Progenitor cell of endocrine pancreas (in vitro differentiated cells): ENCODE results near the gene CIAO3. TPM values are rescaled to one million over a fixed set of nuclear protein-coding genes. Genes with fewer than 3 reads are reported as not detected.

Experiments
- DNase-seq: peaks from one replicate; pipeline ENCODE4 v3.0.0; 2021; ENCODE audit warnings: low spot score; ENCODE audit not compliant: unreplicated experiment
- H3K27ac Mint-ChIP-seq: 2 replicates; pipeline ENCODE4 v1.8.0; 2021; ENCODE audit warnings: mild to moderate bottlenecking, moderate library complexity, mixed read lengths
- H3K27me3 Mint-ChIP-seq: 2 replicates; pipeline ENCODE4 v1.8.0; 2021; ENCODE audit warnings: mixed read lengths
- H3K36me3 Mint-ChIP-seq: 2 replicates; pipeline ENCODE4 v1.8.0; 2022; ENCODE audit warnings: mixed read lengths; ENCODE audit not compliant: insufficient read depth
- H3K4me1 Mint-ChIP-seq: 2 replicates; pipeline ENCODE4 v1.8.0; 2021; ENCODE audit warnings: low read depth, mixed read lengths
- H3K4me3 Mint-ChIP-seq: 2 replicates; pipeline ENCODE4 v1.8.0; 2021; ENCODE audit warnings: low read depth, mild to moderate bottlenecking, moderate library complexity, mixed read lengths
- H3K9me3 Mint-ChIP-seq: 2 replicates; pipeline ENCODE4 v1.8.0; 2021; ENCODE audit warnings: low read depth, mixed read lengths
- CTCF ChIP-seq: fragments of 200-600 bp; sonication (generic); IDR thresholded peaks from one replicate; pipeline ENCODE4 v1.5.0; 2021; ENCODE audit warnings: antibody characterized with exemption, mild to moderate bottlenecking; ENCODE audit not compliant: unreplicated experiment
- total RNA-seq: library from RNA; stranded (reverse); gene quantifications from 2 replicates; pipeline ENCODE4 v1.2.1, GENCODE V29; 2021

Gene CIAO3
- total RNA-seq, 1 donor from 2014 or later = 44.0 TPM

- TF ChIP-seq CTCF = no peak
- no peaks in the 10 kb centered on the region for H3K9me3 Mint-ChIP-seq
- H3K4me1 Mint-ChIP-seq = no peaks in the 10 kb centered on the region
- no peaks in the 10 kb centered on the region for H3K27me3 Mint-ChIP-seq
- no peaks in the 10 kb centered on the region for H3K36me3 Mint-ChIP-seq
- no peak overlapping the region for H3K4me3 Mint-ChIP-seq
- no peak overlapping the region for H3K27ac Mint-ChIP-seq
- no peak for DNase-seq
Observed at GRCh38 chr16:768428-768827, 27.6 kb upstream of the CIAO3 start.

GRCh38 chr16:767743-768235 lies 27.0 kb upstream of the CIAO3 start:
- TF ChIP-seq CTCF = no peak
- H3K27me3 Mint-ChIP-seq = no peaks in the 10 kb centered on the region
- no peak overlapping the region for H3K27ac Mint-ChIP-seq
- H3K36me3 Mint-ChIP-seq = no peaks in the 10 kb centered on the region
- DNase-seq = no peak
- no peaks in the 10 kb centered on the region for H3K9me3 Mint-ChIP-seq
- no peak overlapping the region for H3K4me3 Mint-ChIP-seq
- no peaks in the 10 kb centered on the region for H3K4me1 Mint-ChIP-seq

GRCh38 chr16:766820-767640 lies 26.2 kb upstream of the CIAO3 start:
- Mint-ChIP-seq H3K4me1 (no peaks in the 10 kb centered on the region), H3K27me3 (no peaks in the 10 kb centered on the region), H3K36me3 (no peaks in the 10 kb centered on the region), H3K4me3 (no peak overlapping the region), H3K27ac (no peak overlapping the region), H3K9me3 (no peaks in the 10 kb centered on the region)
- no peak for DNase-seq
- no peak for TF ChIP-seq CTCF

GRCh38 chr16:766008-766819 lies 25.4 kb upstream of the CIAO3 start:
- no peaks in the 10 kb centered on the region for H3K27me3 Mint-ChIP-seq
- H3K4me3 Mint-ChIP-seq = no peak overlapping the region
- H3K36me3 Mint-ChIP-seq = no peaks in the 10 kb centered on the region
- no peak for DNase-seq
- H3K27ac Mint-ChIP-seq = no peak overlapping the region
- no peaks in the 10 kb centered on the region for H3K9me3 Mint-ChIP-seq
- no peaks in the 10 kb centered on the region for H3K4me1 Mint-ChIP-seq
- TF ChIP-seq CTCF = no peak

GRCh38 chr16:765488-765865 lies 24.7 kb upstream of the CIAO3 start:
- H3K4me3 Mint-ChIP-seq = no peak overlapping the region
- DNase-seq = no peak
- H3K9me3 Mint-ChIP-seq = no peaks in the 10 kb centered on the region

More at GRCh38 chr16:765488-765865, 24.7 kb upstream of the CIAO3 start:
- H3K4me1 Mint-ChIP-seq = no peaks in the 10 kb centered on the region
- no peaks in the 10 kb centered on the region for H3K36me3 Mint-ChIP-seq
- peaks cover 3% of the 10 kb centered on the region for H3K27me3 Mint-ChIP-seq
- no peak overlapping the region for H3K27ac Mint-ChIP-seq
- no peak for TF ChIP-seq CTCF
